Measurements from ENCODE around the gene MANSC4. TPM values are rescaled to one million over a fixed set of nuclear protein-coding genes. Genes with fewer than 3 reads are reported as not detected.

Gene MANSC4
- total and polyA plus RNA-seq, 10 of the 15 experiments (the other 5 are each of a cell fraction or from before 2014, with no cell fraction given), result 0.18 to 0.21 (median 0.19) TPM; not detected in 7

DNA sequence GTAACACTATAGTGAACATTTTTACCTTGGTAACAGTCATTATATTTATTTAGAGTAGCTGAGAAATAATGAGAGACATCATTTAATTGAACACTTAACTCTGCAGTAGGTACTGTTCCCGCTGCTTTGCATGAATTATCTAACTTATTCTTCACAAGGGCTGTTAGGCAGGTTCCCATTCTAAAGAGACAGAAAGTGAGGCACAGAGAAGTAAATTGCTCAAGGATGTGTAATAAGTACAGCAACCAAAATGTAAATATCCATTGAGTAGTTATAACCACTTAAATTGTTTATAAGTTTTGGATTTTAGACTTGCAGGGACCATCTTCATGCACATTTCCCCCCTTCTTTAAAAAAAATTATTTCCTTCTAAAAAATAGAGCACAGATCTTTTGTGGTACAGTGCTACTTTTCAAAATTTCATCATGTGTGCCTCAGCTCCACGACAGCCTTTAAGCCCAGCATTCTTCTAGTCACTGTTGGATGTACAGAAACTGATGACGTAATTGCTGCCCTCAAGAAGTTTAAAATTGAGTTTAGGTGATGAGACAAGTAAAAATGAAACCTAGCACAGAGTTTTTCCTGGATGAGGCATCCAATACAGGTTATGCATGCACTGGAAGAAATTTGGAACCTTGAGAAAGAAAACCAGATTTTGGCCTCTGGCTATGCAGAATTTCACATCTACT, 6.0 kb upstream of the MANSC4 start (continued):
- TF ChIP-seq ETV6 (conservative IDR thresholded peaks at IDR 0.05 in 1 of 2, IDR thresholded peaks at IDR 0.05 in 1 of 2; ENCODE audit: borderline replicate concordance in 1 of 2, low read depth in 1 of 2) (no peak), BACH1 (IDR thresholded peaks at IDR 0.05; ENCODE audit: borderline replicate concordance) (no peak), NBN (IDR thresholded peaks at IDR 0.05) (no peak), EZH2 (IDR thresholded peaks at IDR 0.05; ENCODE audit: borderline replicate concordance, control insufficient read depth, low read depth, low read length) (no peak), STAT1 (conservative IDR thresholded peaks at IDR 0.05) (no peak), CBFB (IDR thresholded peaks at IDR 0.05; ENCODE audit: low read depth) (no peak), FOXK2 (IDR thresholded peaks at IDR 0.05) (no peak), CREM (IDR thresholded peaks at IDR 0.05; ENCODE audit: low read depth) (0 out of 2 replicates have a peak, but pooled peaks have one; percentile 42), PAX5 (IDR thresholded peaks at IDR 0.05; ENCODE audit: borderline replicate concordance, low read depth, low read length) (no peak), NR2C1 (IDR thresholded peaks at IDR 0.05) (no peak), NFIC (IDR thresholded peaks at IDR 0.05; ENCODE audit: low read depth, low read length) (no peak), TCF12 (IDR thresholded peaks at IDR 0.05; ENCODE audit: low read depth, low read length) (no peak), E4F1 (IDR thresholded peaks at IDR 0.05; ENCODE audit: borderline replicate concordance, partially characterized antibody) (no peak), PML (IDR thresholded peaks at IDR 0.05; ENCODE audit: low read length) (no peak), RAD21 (IDR thresholded peaks at IDR 0.05; ENCODE audit: insufficient read depth, low read depth, low read length) (no peak), ZZZ3 (IDR thresholded peaks at IDR 0.05; ENCODE audit: control insufficient read depth, insufficient read length, low read depth) (no peak), DPF2 (IDR thresholded peaks at IDR 0.05) (no peak), SMAD5 (IDR thresholded peaks at IDR 0.05; ENCODE audit: low read depth) (no peak), SKIL (IDR thresholded peaks at IDR 0.05; ENCODE audit: low read depth, poor library complexity, severe bottlenecking) (no peak), MEF2B (IDR thresholded peaks at IDR 0.05; ENCODE audit: partially characterized antibody, poor library complexity, severe bottlenecking) (no peak)
- TF ChIP-seq, protein P1, sequence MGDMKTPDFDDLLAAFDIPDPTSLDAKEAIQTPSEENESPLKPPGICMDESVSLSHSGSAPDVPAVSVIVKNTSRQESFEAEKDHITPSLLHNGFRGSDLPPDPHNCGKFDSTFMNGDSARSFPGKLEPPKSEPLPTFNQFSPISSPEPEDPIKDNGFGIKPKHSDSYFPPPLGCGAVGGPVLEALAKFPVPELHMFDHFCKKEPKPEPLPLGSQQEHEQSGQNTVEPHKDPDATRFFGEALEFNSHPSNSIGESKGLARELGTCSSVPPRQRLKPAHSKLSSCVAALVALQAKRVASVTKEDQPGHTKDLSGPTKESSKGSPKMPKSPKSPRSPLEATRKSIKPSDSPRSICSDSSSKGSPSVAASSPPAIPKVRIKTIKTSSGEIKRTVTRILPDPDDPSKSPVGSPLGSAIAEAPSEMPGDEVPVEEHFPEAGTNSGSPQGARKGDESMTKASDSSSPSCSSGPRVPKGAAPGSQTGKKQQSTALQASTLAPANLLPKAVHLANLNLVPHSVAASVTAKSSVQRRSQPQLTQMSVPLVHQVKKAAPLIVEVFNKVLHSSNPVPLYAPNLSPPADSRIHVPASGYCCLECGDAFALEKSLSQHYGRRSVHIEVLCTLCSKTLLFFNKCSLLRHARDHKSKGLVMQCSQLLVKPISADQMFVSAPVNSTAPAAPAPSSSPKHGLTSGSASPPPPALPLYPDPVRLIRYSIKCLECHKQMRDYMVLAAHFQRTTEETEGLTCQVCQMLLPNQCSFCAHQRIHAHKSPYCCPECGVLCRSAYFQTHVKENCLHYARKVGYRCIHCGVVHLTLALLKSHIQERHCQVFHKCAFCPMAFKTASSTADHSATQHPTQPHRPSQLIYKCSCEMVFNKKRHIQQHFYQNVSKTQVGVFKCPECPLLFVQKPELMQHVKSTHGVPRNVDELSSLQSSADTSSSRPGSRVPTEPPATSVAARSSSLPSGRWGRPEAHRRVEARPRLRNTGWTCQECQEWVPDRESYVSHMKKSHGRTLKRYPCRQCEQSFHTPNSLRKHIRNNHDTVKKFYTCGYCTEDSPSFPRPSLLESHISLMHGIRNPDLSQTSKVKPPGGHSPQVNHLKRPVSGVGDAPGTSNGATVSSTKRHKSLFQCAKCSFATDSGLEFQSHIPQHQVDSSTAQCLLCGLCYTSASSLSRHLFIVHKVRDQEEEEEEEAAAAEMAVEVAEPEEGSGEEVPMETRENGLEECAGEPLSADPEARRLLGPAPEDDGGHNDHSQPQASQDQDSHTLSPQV (IDR thresholded peaks at IDR 0.05), result no peak

All from GM12878 (cell line).